Measurements from ENCODE around the gene MAPKBP1.

The MAPKBP1 gene

GRCh38 chr15:41777421-41777973 lies 3.2 kb downstream of the MAPKBP1 start:
- TF ChIP-seq GATA2 (IDR thresholded peaks at IDR 0.05; ENCODE audit: low read depth, low read length) (no peak), GATA3 (IDR thresholded peaks at IDR 0.05; ENCODE audit: low read depth, low read length) (no peak)

- TF ChIP-seq GATA2 (IDR thresholded peaks at IDR 0.05; ENCODE audit: low read depth, low read length) (no peak), GATA3 (IDR thresholded peaks at IDR 0.05; ENCODE audit: low read depth, low read length) (no peak)
Measured at GRCh38 chr15:41778521-41778920, 4.2 kb downstream of the MAPKBP1 start.

- TF ChIP-seq GATA3 (IDR thresholded peaks at IDR 0.05; ENCODE audit: low read depth, low read length) (no peak), GATA2 (IDR thresholded peaks at IDR 0.05; ENCODE audit: low read depth, low read length) (no peak)
Measured at GRCh38 chr15:41779662-41780157, 5.4 kb downstream of the MAPKBP1 start.

DNA sequence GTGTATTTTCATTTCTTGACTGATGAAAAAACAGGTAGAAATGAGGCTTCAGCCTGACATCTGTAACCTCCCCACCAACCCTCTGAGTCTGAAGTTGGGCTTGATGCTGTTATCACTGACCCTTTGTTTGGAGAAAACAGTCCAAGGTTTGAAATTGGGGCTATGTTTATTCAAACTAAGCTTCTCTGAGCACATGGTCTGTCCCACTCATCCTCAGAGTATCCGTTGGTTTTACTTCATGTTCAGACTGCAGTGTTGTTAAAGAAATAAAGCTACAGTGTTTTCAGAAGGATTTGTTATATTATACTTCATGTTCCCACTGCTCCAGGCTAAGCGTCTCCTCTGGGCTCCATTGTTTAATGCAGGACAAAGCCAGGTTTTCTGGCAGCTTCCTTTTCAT lies 6.0 kb downstream of the MAPKBP1 start:
- TF ChIP-seq GATA2 (IDR thresholded peaks at IDR 0.05; ENCODE audit: low read depth, low read length) = no peak
- TF ChIP-seq GATA3 (IDR thresholded peaks at IDR 0.05; ENCODE audit: low read depth, low read length) = no peak

GRCh38 chr15:41780727-41781126 lies 6.4 kb downstream of the MAPKBP1 start:
- TF ChIP-seq GATA2 (IDR thresholded peaks at IDR 0.05; ENCODE audit: low read depth, low read length) (no peak), GATA3 (IDR thresholded peaks at IDR 0.05; ENCODE audit: low read depth, low read length) (no peak)

DNA sequence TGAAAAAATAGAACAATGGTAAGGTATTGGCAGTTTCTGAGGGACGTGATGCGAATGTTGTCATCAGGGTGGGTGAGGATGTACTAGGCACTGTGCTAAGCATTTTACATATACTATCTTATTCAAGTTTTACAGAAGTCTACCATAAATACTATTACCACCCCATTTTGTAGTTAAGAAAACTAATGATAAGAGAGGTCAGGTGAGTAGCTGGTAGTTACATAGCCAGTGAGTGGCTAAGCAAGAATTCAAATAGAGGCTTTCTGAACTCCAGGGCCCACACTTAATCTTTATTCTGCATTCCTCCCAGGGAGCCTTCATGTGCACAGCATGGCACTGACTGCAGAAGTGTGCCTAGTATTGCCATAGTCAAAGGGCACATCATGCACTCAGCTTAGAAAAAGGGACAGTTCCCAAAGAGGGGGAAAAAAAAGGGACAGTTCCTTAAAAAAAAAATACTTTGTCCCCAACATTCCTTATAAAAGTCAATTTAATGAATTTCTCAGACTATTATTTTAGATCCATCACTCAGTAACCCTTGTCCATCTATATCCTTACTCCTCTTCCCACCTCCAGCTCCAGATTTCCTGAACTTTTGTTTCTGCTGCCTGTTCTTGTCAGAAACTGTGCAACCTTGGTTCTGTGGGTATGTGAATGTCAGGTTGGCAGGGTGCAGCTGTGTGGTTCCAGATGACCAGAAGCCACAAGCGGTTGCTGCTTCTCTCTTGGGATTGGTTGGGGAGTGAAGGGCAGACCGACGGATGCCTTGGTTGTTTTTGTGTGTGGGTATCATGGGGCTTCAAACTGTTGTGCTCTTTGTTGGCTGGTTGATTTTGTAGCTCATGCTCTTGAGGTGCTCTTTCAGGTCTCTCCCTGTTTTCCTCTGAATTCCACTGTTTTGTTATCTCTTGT lies 8.3 kb downstream of the MAPKBP1 start:
- TF ChIP-seq GATA2 (IDR thresholded peaks at IDR 0.05; ENCODE audit: low read depth, low read length) = no peak
- no peak for TF ChIP-seq GATA3 (IDR thresholded peaks at IDR 0.05; ENCODE audit: low read depth, low read length)

- TF ChIP-seq GATA2 (IDR thresholded peaks at IDR 0.05; ENCODE audit: low read depth, low read length) = no peak
- no peak for TF ChIP-seq GATA3 (IDR thresholded peaks at IDR 0.05; ENCODE audit: low read depth, low read length)
Measured at GRCh38 chr15:41783296-41783695, 9.0 kb downstream of the MAPKBP1 start.

- no peak for TF ChIP-seq GATA2 (IDR thresholded peaks at IDR 0.05; ENCODE audit: low read depth, low read length)
- TF ChIP-seq GATA3 (IDR thresholded peaks at IDR 0.05; ENCODE audit: low read depth, low read length) = no peak
Measured at GRCh38 chr15:41788262-41788661, 14.0 kb downstream of the MAPKBP1 start.

GRCh38 chr15:41789236-41789635 lies 15.0 kb downstream of the MAPKBP1 start:
- TF ChIP-seq GATA2 (IDR thresholded peaks at IDR 0.05; ENCODE audit: low read depth, low read length) = no peak
- no peak for TF ChIP-seq GATA3 (IDR thresholded peaks at IDR 0.05; ENCODE audit: low read depth, low read length)

- TF ChIP-seq GATA3 (IDR thresholded peaks at IDR 0.05; ENCODE audit: low read depth, low read length) (no peak), GATA2 (IDR thresholded peaks at IDR 0.05; ENCODE audit: low read depth, low read length) (no peak)
Measured at GRCh38 chr15:41789662-41790061, 15.4 kb downstream of the MAPKBP1 start.

- no peak for TF ChIP-seq GATA3 (IDR thresholded peaks at IDR 0.05; ENCODE audit: low read depth, low read length)
- no peak for TF ChIP-seq GATA2 (IDR thresholded peaks at IDR 0.05; ENCODE audit: low read depth, low read length)
Measured at GRCh38 chr15:41790169-41790568, 15.9 kb downstream of the MAPKBP1 start.

- no peak for TF ChIP-seq GATA2 (IDR thresholded peaks at IDR 0.05; ENCODE audit: low read depth, low read length)
- no peak for TF ChIP-seq GATA3 (IDR thresholded peaks at IDR 0.05; ENCODE audit: low read depth, low read length)
Measured at GRCh38 chr15:41790756-41791546, 16.7 kb downstream of the MAPKBP1 start.

DNA sequence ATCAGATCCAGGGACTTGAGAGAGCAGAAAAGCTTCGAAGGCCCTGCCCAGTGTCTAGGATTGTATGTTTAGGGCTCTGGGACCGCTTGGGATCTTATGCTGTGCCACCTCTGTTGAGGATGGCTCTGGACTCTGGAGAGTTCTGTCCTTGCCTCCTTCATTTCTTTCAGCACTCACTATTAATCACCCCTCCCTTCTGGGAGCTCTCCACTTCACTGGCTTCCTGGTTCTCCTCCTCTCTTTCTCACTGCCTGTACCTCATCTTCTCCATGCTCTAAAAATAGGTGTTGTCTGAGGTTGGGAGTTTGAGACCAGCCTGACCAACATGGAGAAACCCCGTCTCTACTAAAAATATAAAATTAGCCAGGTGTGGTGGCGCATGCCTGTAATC lies 17.3 kb downstream of the MAPKBP1 start:
- no peak for TF ChIP-seq GATA3 (IDR thresholded peaks at IDR 0.05; ENCODE audit: low read depth, low read length)
- TF ChIP-seq GATA2 (IDR thresholded peaks at IDR 0.05; ENCODE audit: low read depth, low read length) = no peak

GRCh38 chr15:41792000-41792637 lies 17.8 kb downstream of the MAPKBP1 start:
- TF ChIP-seq GATA2 (IDR thresholded peaks at IDR 0.05; ENCODE audit: low read depth, low read length) = no peak
- TF ChIP-seq GATA3 (IDR thresholded peaks at IDR 0.05; ENCODE audit: low read depth, low read length) = no peak

Measured in SH-SY5Y (cell line).